ENCODE measurements around the gene CHMP2A.

Gene CHMP2A

GRCh38 chr19:58572026-58572817 is 17.3 kb upstream of the CHMP2A start:
- Histone ChIP-seq H3K4me1 (ENCODE audit: control insufficient read depth, low read length) (peaks cover 23% of the 10 kb centered on the region), H4K20me1 (ENCODE audit: control insufficient read depth, insufficient read depth, low read depth, low read length) (no peaks in the 10 kb centered on the region), H3K9me3 (ENCODE audit: control insufficient read depth, insufficient read depth, low read length) (no peaks in the 10 kb centered on the region), H3K36me3 (ENCODE audit: control insufficient read depth, low read length) (peaks cover 24% of the 10 kb centered on the region), H3K79me2 (ENCODE audit: control insufficient read depth, low read length) (peaks cover 16% of the 10 kb centered on the region), H3K27me3 (ENCODE audit: control insufficient read depth, low read length) (no peaks in the 10 kb centered on the region), H3K9me2 (replicated peaks; ENCODE audit: control insufficient read depth, low read length) (no peaks in the 10 kb centered on the region), H3F3A (ENCODE audit: control insufficient read depth, insufficient read depth) (peaks cover 9% of the 10 kb centered on the region), H3K27ac (ENCODE audit: low read depth, low read length) (peak overlapping the region; percentile 86), H3K4me3 (ENCODE audit: low read length) (peak overlapping the region; percentile 76), H3K4me2 (ENCODE audit: low read length) (peak overlapping the region; percentile 99)
- no peak for TF ChIP-seq EZH2phosphoT487 (IDR thresholded peaks at IDR 0.05; ENCODE audit: borderline replicate concordance, low read length)
- TF ChIP-seq, protein P1, sequence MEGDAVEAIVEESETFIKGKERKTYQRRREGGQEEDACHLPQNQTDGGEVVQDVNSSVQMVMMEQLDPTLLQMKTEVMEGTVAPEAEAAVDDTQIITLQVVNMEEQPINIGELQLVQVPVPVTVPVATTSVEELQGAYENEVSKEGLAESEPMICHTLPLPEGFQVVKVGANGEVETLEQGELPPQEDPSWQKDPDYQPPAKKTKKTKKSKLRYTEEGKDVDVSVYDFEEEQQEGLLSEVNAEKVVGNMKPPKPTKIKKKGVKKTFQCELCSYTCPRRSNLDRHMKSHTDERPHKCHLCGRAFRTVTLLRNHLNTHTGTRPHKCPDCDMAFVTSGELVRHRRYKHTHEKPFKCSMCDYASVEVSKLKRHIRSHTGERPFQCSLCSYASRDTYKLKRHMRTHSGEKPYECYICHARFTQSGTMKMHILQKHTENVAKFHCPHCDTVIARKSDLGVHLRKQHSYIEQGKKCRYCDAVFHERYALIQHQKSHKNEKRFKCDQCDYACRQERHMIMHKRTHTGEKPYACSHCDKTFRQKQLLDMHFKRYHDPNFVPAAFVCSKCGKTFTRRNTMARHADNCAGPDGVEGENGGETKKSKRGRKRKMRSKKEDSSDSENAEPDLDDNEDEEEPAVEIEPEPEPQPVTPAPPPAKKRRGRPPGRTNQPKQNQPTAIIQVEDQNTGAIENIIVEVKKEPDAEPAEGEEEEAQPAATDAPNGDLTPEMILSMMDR (IDR thresholded peaks at IDR 0.05; ENCODE audit: low read depth, low read length, poor library complexity, severe bottlenecking), result no peak

DNA sequence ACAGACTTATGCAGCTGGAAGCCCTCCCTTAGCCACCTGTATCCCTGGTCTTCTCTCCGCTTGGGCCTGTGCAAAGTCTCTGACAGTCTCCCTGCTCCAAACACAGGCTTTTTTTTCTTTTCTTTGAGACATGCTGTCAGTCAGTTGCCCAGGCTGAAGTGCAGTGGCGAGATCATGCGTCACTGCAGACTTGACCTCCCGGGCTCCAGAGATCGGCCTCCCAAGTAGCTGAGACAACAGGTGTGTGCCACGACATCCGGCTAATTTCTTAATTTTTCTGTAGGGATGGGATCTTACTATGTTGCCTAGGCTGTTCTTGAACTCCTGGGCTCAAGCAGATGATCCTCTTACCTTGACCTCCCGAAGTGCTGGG is 16.7 kb upstream of the CHMP2A start:
- Histone ChIP-seq H3K36me3 (ENCODE audit: control insufficient read depth, low read length) (peaks cover 24% of the 10 kb centered on the region), H3K4me3 (ENCODE audit: low read length) (no peak overlapping the region), H3K27me3 (ENCODE audit: control insufficient read depth, low read length) (no peaks in the 10 kb centered on the region), H3K9me3 (ENCODE audit: control insufficient read depth, insufficient read depth, low read length) (no peaks in the 10 kb centered on the region), H3F3A (ENCODE audit: control insufficient read depth, insufficient read depth) (peaks cover 9% of the 10 kb centered on the region), H3K4me2 (ENCODE audit: low read length) (peak overlapping the region; percentile 99; the same call in 1 of the 2 replicates), H3K9me2 (replicated peaks; ENCODE audit: control insufficient read depth, low read length) (no peaks in the 10 kb centered on the region), H3K4me1 (ENCODE audit: control insufficient read depth, low read length) (peaks cover 23% of the 10 kb centered on the region), H4K20me1 (ENCODE audit: control insufficient read depth, insufficient read depth, low read depth, low read length) (no peaks in the 10 kb centered on the region), H3K27ac (ENCODE audit: low read depth, low read length) (no peak overlapping the region), H3K79me2 (ENCODE audit: control insufficient read depth, low read length) (peaks cover 15% of the 10 kb centered on the region)
- TF ChIP-seq, protein P1 (IDR thresholded peaks at IDR 0.05; ENCODE audit: low read depth, low read length, poor library complexity, severe bottlenecking), result no peak
- no peak for TF ChIP-seq EZH2phosphoT487 (IDR thresholded peaks at IDR 0.05; ENCODE audit: borderline replicate concordance, low read length)

DNA sequence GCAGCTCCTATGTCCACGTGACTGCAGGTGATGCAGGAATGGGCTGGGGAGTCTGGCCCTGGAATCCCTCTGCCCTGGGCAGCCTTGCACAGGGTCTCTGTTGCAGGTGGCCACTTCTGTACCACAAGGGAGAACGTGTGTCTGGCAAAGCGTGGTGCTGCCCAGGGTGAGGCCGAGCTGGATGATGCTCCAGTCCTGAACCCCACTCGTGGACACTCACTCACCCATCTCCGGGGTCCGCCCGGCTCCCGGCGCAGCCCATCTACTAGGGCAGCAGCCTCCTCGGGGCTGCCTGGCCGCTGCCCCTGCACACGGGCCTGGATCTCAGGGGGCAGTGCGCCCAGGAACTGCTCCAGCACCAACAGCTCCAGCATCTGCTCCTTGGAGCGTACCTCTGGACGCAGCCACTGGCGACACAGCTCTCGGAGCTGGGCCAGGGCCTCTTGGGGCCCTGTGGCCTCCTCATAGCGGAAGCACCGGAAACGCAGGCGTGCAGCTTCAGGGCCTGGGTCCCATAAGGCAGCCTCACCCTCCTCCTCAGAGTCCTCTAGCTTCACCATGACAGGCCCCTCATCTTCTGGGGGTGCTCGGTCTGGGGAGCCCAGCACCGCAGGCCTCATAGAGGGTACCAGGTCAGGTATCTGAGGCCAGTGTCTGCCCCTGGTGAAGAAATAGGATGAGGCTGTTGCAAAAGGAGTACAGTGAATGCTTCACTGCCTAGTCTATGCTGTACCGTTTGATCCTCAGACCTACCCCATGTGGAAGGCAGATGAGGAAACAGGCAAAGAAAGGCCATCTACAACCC is 16.1 kb upstream of the CHMP2A start:
- no peak overlapping the region; the same call in 1 of the 2 replicates for H3K4me2 ChIP-seq (ENCODE audit: low read length)
- H3K4me3 ChIP-seq (ENCODE audit: low read length), result no peak overlapping the region
- no peaks in the 10 kb centered on the region for H3K9me3 ChIP-seq (ENCODE audit: control insufficient read depth, insufficient read depth, low read length)

More for the DNA sequence above, 16.1 kb upstream of the CHMP2A start:
- H3K79me2 ChIP-seq (ENCODE audit: control insufficient read depth, low read length), result peaks cover 13% of the 10 kb centered on the region
- peaks cover 22% of the 10 kb centered on the region for H3K4me1 ChIP-seq (ENCODE audit: control insufficient read depth, low read length)
- no peak overlapping the region for H3K27ac ChIP-seq (ENCODE audit: low read depth, low read length)
- no peaks in the 10 kb centered on the region for H3K9me2 ChIP-seq (replicated peaks; ENCODE audit: control insufficient read depth, low read length)
- H3F3A ChIP-seq (ENCODE audit: control insufficient read depth, insufficient read depth), result peaks cover 9% of the 10 kb centered on the region
- TF ChIP-seq, protein P1 (IDR thresholded peaks at IDR 0.05; ENCODE audit: low read depth, low read length, poor library complexity, severe bottlenecking), result no peak
- TF ChIP-seq EZH2phosphoT487 (IDR thresholded peaks at IDR 0.05; ENCODE audit: borderline replicate concordance, low read length), result no peak
- peaks cover 24% of the 10 kb centered on the region for H3K36me3 ChIP-seq (ENCODE audit: control insufficient read depth, low read length)
- no peaks in the 10 kb centered on the region for H4K20me1 ChIP-seq (ENCODE audit: control insufficient read depth, insufficient read depth, low read depth, low read length)
- no peaks in the 10 kb centered on the region for H3K27me3 ChIP-seq (ENCODE audit: control insufficient read depth, low read length)

Data from DOHH2 (cell line).